Tibial artery (tissue), 4 donors: ENCODE results near the gene BACH2.

Experiments used
- DNase-seq, 2 donors: peaks; one replicate each; pipeline ENCODE4 v3.0.0-alpha.2; 2019
- H3K27ac ChIP-seq, 2 donors: fragments of 200-600 bp; sonication (generic) in 1 of 2; 1 replicate in 1 of 2; 2 replicates in 1 of 2; pipeline ENCODE4 v1.5.1; 2018 to 2019; ENCODE audit warnings: mild to moderate bottlenecking in 1 of 2
- H3K27me3 ChIP-seq, 2 donors: fragments of 200-600 bp; sonication (generic) in 1 of 2; one replicate each; pipeline versions ENCODE4 v1.5.1 to v1.6.0; 2016 to 2019
- H3K36me3 ChIP-seq, 3 donors: fragments of 200-600 bp; sonication (generic) in 2 of 3; one replicate each; pipeline ENCODE4 v1.5.1; 2016 to 2019; ENCODE audit warnings: mild to moderate bottlenecking in 2 of 3
- H3K4me1 ChIP-seq, 4 donors: fragments of 200-600 bp; sonication (generic) in 2 of 4; 1 replicate in 3 of 4; 2 replicates in 1 of 4; pipeline ENCODE4 v1.5.1; 2016 to 2019
- H3K4me3 ChIP-seq, 2 donors: fragments of 200-600 bp; sonication (generic) in 1 of 2; 1 replicate in 1 of 2; 2 replicates in 1 of 2; pipeline ENCODE4 v1.5.1; 2018 to 2019; ENCODE audit warnings: mild to moderate bottlenecking in 2 of 2
- H3K9me3 ChIP-seq, 3 donors: fragments of 200-600 bp; sonication (generic) in 1 of 3; one replicate each; pipeline ENCODE4 v1.5.1; 2016 to 2019
- CTCF ChIP-seq, 2 experiments: fragments of 200-600 bp in 1 of 2; fragments of 450-650 bp in 1 of 2; IDR thresholded peaks; one replicate each; pipeline ENCODE4 v1.5.1; 2017 to 2019; ENCODE audit warnings: antibody characterized with exemption in 2 of 2, mild to moderate bottlenecking in 1 of 2, moderate library complexity in 1 of 2
- intact Hi-C: fragments of 100-400 bp; cut with DNase I; formaldehyde crosslinking; loops from one replicate; pipeline ENCODE4 v1.15.0; 2023; ENCODE audit warnings: low total_unique reads

Gene BACH2

GRCh38 chr6:90045535-90045934 lies 251.1 kb downstream of the BACH2 start:
- H3K4me1 ChIP-seq = no peaks in the 10 kb centered on the region
- H3K9me3 ChIP-seq = no peaks in the 10 kb centered on the region
- H3K36me3 ChIP-seq = no peaks in the 10 kb centered on the region
- TF ChIP-seq CTCF (IDR thresholded peaks at IDR 0.05) = no peak
- no peak overlapping the region for H3K4me3 ChIP-seq
- intact Hi-C loops = no loop called here
- H3K27ac ChIP-seq = no peak overlapping the region
- no peaks in the 10 kb centered on the region for H3K27me3 ChIP-seq
- DNase-seq = no peak

GRCh38 chr6:90044833-90045381 lies 251.7 kb downstream of the BACH2 start:
- intact Hi-C loops = no loop called here
- Histone ChIP-seq H3K9me3 (no peaks in the 10 kb centered on the region), H3K36me3 (no peaks in the 10 kb centered on the region), H3K27ac (no peak overlapping the region), H3K27me3 (no peaks in the 10 kb centered on the region), H3K4me3 (no peak overlapping the region), H3K4me1 (no peaks in the 10 kb centered on the region)
- TF ChIP-seq CTCF (IDR thresholded peaks at IDR 0.05) = no peak
- no peak for DNase-seq

- no peak for DNase-seq
- Histone ChIP-seq H3K4me3 (no peak overlapping the region), H3K9me3 (no peaks in the 10 kb centered on the region), H3K4me1 (no peaks in the 10 kb centered on the region), H3K27me3 (no peaks in the 10 kb centered on the region), H3K27ac (no peak overlapping the region), H3K36me3 (no peaks in the 10 kb centered on the region)
- intact Hi-C loops = no loop called here
- no peak for TF ChIP-seq CTCF (IDR thresholded peaks at IDR 0.05)
These were observed 252.3 kb downstream of the BACH2 start for GRCh38 chr6:90044182-90044832.

- no peak for DNase-seq
- Histone ChIP-seq H3K9me3 (no peaks in the 10 kb centered on the region), H3K27me3 (no peaks in the 10 kb centered on the region), H3K4me1 (peaks cover 0 to under 1% (median 0%) of the 10 kb centered on the region in 4 donors), H3K27ac (no peak overlapping the region), H3K36me3 (no peaks in the 10 kb centered on the region), H3K4me3 (no peak overlapping the region)
- intact Hi-C loops = no loop called here
- no peak for TF ChIP-seq CTCF (IDR thresholded peaks at IDR 0.05)
These were observed 255.7 kb downstream of the BACH2 start for GRCh38 chr6:90040931-90041330.

GRCh38 chr6:90039911-90040310 lies 256.7 kb downstream of the BACH2 start:
- Histone ChIP-seq H3K36me3 (no peaks in the 10 kb centered on the region), H3K27ac (no peak overlapping the region), H3K27me3 (no peaks in the 10 kb centered on the region), H3K4me3 (no peak overlapping the region), H3K9me3 (no peaks in the 10 kb centered on the region), H3K4me1 (peaks cover 0 to 11% (median 0%) of the 10 kb centered on the region in 4 donors)
- intact Hi-C loops = no loop called here
- TF ChIP-seq CTCF (IDR thresholded peaks at IDR 0.05) = no peak
- no peak for DNase-seq
